Loucy (cell line): ENCODE results near the gene RNU6-7.

Experiments
- H2AFZ ChIP-seq: fragments of 200-600 bp; sonication (generic); 2 replicates; pipeline ENCODE4 v1.6.0; 2016; ENCODE audit warnings: antibody characterized with exemption, mild to moderate bottlenecking, low read length, moderate library complexity
- H3F3A ChIP-seq: fragments of 200-600 bp; 2 replicates; pipeline ENCODE4 v1.6.0; 2016; ENCODE audit warnings: antibody characterized with exemption, low read depth, mild to moderate bottlenecking
- H3K27me3 ChIP-seq: fragments of 200-600 bp; sonication (generic); 2 replicates; pipeline ENCODE4 v1.6.1; 2014; ENCODE audit warnings: low read length, mild to moderate bottlenecking; ENCODE audit not compliant: insufficient read depth, poor library complexity, severe bottlenecking
- H3K36me3 ChIP-seq: fragments of 200-600 bp; sonication (generic); 2 replicates; pipeline ENCODE4 v1.6.1; 2016; ENCODE audit warnings: low read length; ENCODE audit not compliant: insufficient read depth
- H3K4me1 ChIP-seq: fragments of 200-600 bp; sonication (generic); 2 replicates; pipeline ENCODE4 v1.5.1; 2014; ENCODE audit warnings: low read length, mild to moderate bottlenecking; ENCODE audit not compliant: insufficient read depth, poor library complexity, severe bottlenecking
- H3K4me2 ChIP-seq: fragments of 200-600 bp; sonication (generic); 2 replicates; pipeline ENCODE4 v1.6.0; 2014; ENCODE audit warnings: antibody characterized with exemption, low read length, low read depth, mild to moderate bottlenecking; ENCODE audit not compliant: poor library complexity, severe bottlenecking
- H3K4me3 ChIP-seq: fragments of 200-600 bp; sonication (generic); 2 replicates; pipeline ENCODE4 v1.5.1; 2014; ENCODE audit warnings: low read length, mild to moderate bottlenecking, mixed read lengths; ENCODE audit not compliant: poor library complexity, severe bottlenecking
- H3K79me2 ChIP-seq: fragments of 200-600 bp; sonication (generic); 2 replicates; pipeline ENCODE4 v1.6.1; 2014; ENCODE audit warnings: low read length; ENCODE audit not compliant: insufficient read depth
- H3K9ac ChIP-seq: fragments of 200-600 bp; sonication (generic); 2 replicates; pipeline ENCODE4 v1.6.0; 2014; ENCODE audit warnings: mild to moderate bottlenecking, low read depth, low read length, moderate library complexity; ENCODE audit not compliant: poor library complexity, severe bottlenecking
- H3K9me2 ChIP-seq: fragments of 200-600 bp; sonication (generic); replicated peaks from 2 replicates; pipeline ENCODE4 v1.6.1; 2016; ENCODE audit warnings: low read depth, low read length, mixed read lengths
- H3K9me3 ChIP-seq: fragments of 200-600 bp; sonication (generic); 2 replicates; pipeline ENCODE4 v1.6.1; 2014; ENCODE audit warnings: mild to moderate bottlenecking, antibody characterized with exemption, low read length, low read depth; ENCODE audit not compliant: insufficient read depth
- H4K20me1 ChIP-seq: fragments of 200-600 bp; sonication (generic); 2 replicates; pipeline ENCODE4 v1.6.0; 2014; ENCODE audit warnings: antibody characterized with exemption, low read length, mild to moderate bottlenecking; ENCODE audit not compliant: insufficient read depth, poor library complexity, severe bottlenecking
- CTCF ChIP-seq: fragments of 200-600 bp; sonication (generic); conservative IDR thresholded peaks from 2 replicates; pipeline ENCODE4 v1.5.1; 2014; ENCODE audit warnings: mild to moderate bottlenecking, antibody characterized with exemption, low read length
- EZH2phosphoT487 ChIP-seq: fragments of 200-600 bp; IDR thresholded peaks from 2 replicates; pipeline ENCODE4 v1.6.1; 2018; ENCODE audit warnings: antibody characterized with exemption, mild to moderate bottlenecking, moderate library complexity, borderline replicate concordance

The RNU6-7 gene

GRCh38 chr14:32193532-32193931 is 8.3 kb upstream of the RNU6-7 start:
- H3K27me3 ChIP-seq: no peaks in the 10 kb centered on the region
- TF ChIP-seq EZH2phosphoT487 (no peak), CTCF (no peak)
- no peaks in the 10 kb centered on the region for H3K36me3 ChIP-seq

GRCh38 chr14:32195636-32196035 is 6.2 kb upstream of the RNU6-7 start:
- Histone ChIP-seq H3K9me2 (no peaks in the 10 kb centered on the region), H3K4me3 (no peak overlapping the region)

More at GRCh38 chr14:32193532-32193931, 8.3 kb upstream of the RNU6-7 start:
- Histone ChIP-seq H3K4me1 (no peaks in the 10 kb centered on the region), H3K79me2 (no peaks in the 10 kb centered on the region), H3K9me3 (no peaks in the 10 kb centered on the region), H4K20me1 (no peaks in the 10 kb centered on the region), H3K4me3 (no peak overlapping the region), H3K9me2 (no peaks in the 10 kb centered on the region), H3K9ac (no peak overlapping the region), H3F3A (no peaks in the 10 kb centered on the region), H2AFZ (no peak overlapping the region), H3K4me2 (no peak overlapping the region)

DNA sequence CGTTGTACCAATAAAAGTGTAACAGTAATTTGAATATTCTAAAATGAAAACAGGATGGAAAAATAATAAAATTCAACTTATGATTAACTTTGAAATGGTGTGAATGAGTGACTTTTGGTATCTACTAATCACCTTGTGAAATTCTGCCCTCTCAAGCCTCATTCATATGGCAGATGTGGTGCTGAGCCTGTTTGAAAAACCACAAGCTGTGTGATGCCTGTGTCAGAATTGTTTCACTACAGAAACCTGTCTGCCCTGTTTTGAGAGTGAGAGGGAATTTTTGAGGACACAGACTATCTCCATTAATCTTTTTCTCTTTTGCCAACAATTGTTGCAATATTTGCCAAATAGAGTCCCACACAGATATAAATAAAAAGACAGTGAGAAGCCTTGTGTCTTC is 3.9 kb upstream of the RNU6-7 start:
- Histone ChIP-seq H3K9me3 (no peaks in the 10 kb centered on the region), H3K9me2 (no peaks in the 10 kb centered on the region), H3K4me3 (no peak overlapping the region), H2AFZ (no peak overlapping the region), H4K20me1 (no peaks in the 10 kb centered on the region), H3F3A (no peaks in the 10 kb centered on the region), H3K27me3 (no peaks in the 10 kb centered on the region), H3K79me2 (no peaks in the 10 kb centered on the region), H3K9ac (no peak overlapping the region), H3K36me3 (no peaks in the 10 kb centered on the region), H3K4me2 (no peak overlapping the region), H3K4me1 (peaks cover 7% of the 10 kb centered on the region)
- no peak for TF ChIP-seq EZH2phosphoT487
- no peak for TF ChIP-seq CTCF

More at GRCh38 chr14:32195636-32196035, 6.2 kb upstream of the RNU6-7 start:
- peaks cover 5% of the 10 kb centered on the region for H3K4me1 ChIP-seq
- H3K9me3 ChIP-seq: no peaks in the 10 kb centered on the region
- no peaks in the 10 kb centered on the region for H3K79me2 ChIP-seq
- no peak overlapping the region for H3K9ac ChIP-seq
- no peaks in the 10 kb centered on the region for H4K20me1 ChIP-seq
- H3K36me3 ChIP-seq: no peaks in the 10 kb centered on the region
- no peaks in the 10 kb centered on the region for H3K27me3 ChIP-seq
- no peak overlapping the region for H2AFZ ChIP-seq
- TF ChIP-seq CTCF (no peak), EZH2phosphoT487 (no peak)
- H3F3A ChIP-seq: no peaks in the 10 kb centered on the region
- no peak overlapping the region for H3K4me2 ChIP-seq
